Astrocyte (in vitro differentiated cells and primary cell): ENCODE measurements around the gene RIT1. TPM values are rescaled to one million over a fixed set of nuclear protein-coding genes. Genes with fewer than 3 reads are reported as not detected.

Experiments
- DNase-seq: peaks from one replicate; pipeline ENCODE4 v3.0.0-alpha.2; 2010; ENCODE audit warnings: low read depth
- FAIRE-seq: peaks from 2 replicates; lab custom pipeline; 2011; peaks lifted over from hg19 to GRCh38; lab: Jason Lieb, UNC
- H2AFZ ChIP-seq: 2 replicates; pipeline ENCODE4 v1.6.0; 2012; ENCODE audit warnings: low read depth, low read length, inconsistent platforms
- H3K27ac ChIP-seq: 2 replicates; pipeline ENCODE4 v1.5.1; 2011; ENCODE audit warnings: low read depth, low read length, inconsistent platforms
- H3K27me3 ChIP-seq: 2 replicates; pipeline ENCODE4 v1.6.0; 2011; ENCODE audit warnings: low read length, inconsistent platforms; ENCODE audit not compliant: insufficient read depth
- H3K36me3 ChIP-seq: 2 replicates; pipeline ENCODE4 v1.5.1; 2011; ENCODE audit warnings: low read length, inconsistent platforms; ENCODE audit not compliant: insufficient read depth
- H3K4me1 ChIP-seq: 2 replicates; pipeline ENCODE4 v1.5.1; 2011; ENCODE audit warnings: low read length, inconsistent platforms; ENCODE audit not compliant: insufficient read depth
- H3K4me2 ChIP-seq: 2 replicates; pipeline ENCODE4 v1.6.0; 2012; ENCODE audit warnings: low read length, inconsistent platforms
- H3K4me3 ChIP-seq: 2 replicates; pipeline ENCODE4 v1.5.1; 2011; ENCODE audit warnings: low read depth, mild to moderate bottlenecking, low read length, inconsistent platforms; ENCODE audit not compliant: insufficient read depth
- H3K79me2 ChIP-seq: 2 replicates; pipeline ENCODE4 v1.6.0; 2012; ENCODE audit warnings: mild to moderate bottlenecking, low read length, inconsistent platforms; ENCODE audit not compliant: insufficient read depth
- H3K9ac ChIP-seq: 2 replicates; pipeline ENCODE4 v1.6.0; 2012; ENCODE audit warnings: mild to moderate bottlenecking, low read length, inconsistent platforms
- H3K9me3 ChIP-seq: 2 replicates; pipeline ENCODE4 v1.5.1; 2012; ENCODE audit warnings: low read depth, mild to moderate bottlenecking, low read length, inconsistent platforms; ENCODE audit not compliant: insufficient read depth
- H4K20me1 ChIP-seq: 2 replicates; pipeline ENCODE4 v1.6.0; 2012; ENCODE audit warnings: low read length, inconsistent platforms; ENCODE audit not compliant: insufficient read depth
- H3K27ac Mint-ChIP-seq: one replicate; pipeline ENCODE4 v1.8.0; 2021; ENCODE audit warnings: mild to moderate bottlenecking, mixed read lengths; ENCODE audit not compliant: unreplicated experiment
- H3K27me3 Mint-ChIP-seq: one replicate; pipeline ENCODE4 v1.8.0; 2021; ENCODE audit warnings: low read depth, mixed read lengths; ENCODE audit not compliant: unreplicated experiment
- H3K36me3 Mint-ChIP-seq: one replicate; pipeline ENCODE4 v1.8.0; 2021; ENCODE audit warnings: low read depth, mixed read lengths; ENCODE audit not compliant: unreplicated experiment
- H3K4me1 Mint-ChIP-seq: one replicate; pipeline ENCODE4 v1.8.0; 2021; ENCODE audit warnings: low read depth, mixed read lengths; ENCODE audit not compliant: unreplicated experiment
- H3K4me3 Mint-ChIP-seq: one replicate; pipeline ENCODE4 v1.8.0; 2021; ENCODE audit warnings: mild to moderate bottlenecking, moderate library complexity, mixed read lengths; ENCODE audit not compliant: unreplicated experiment
- H3K9me3 Mint-ChIP-seq: one replicate; pipeline ENCODE4 v1.8.0; 2021; ENCODE audit warnings: mild to moderate bottlenecking, mixed read lengths; ENCODE audit not compliant: unreplicated experiment
- EZH2 ChIP-seq: IDR thresholded peaks from 2 replicates; pipeline ENCODE4 v1.6.1; 2012; ENCODE audit warnings: mild to moderate bottlenecking, low read length, inconsistent platforms; ENCODE audit not compliant: insufficient read depth
- total RNA-seq: library from RNA; stranded (reverse); gene quantifications from 2 replicates; pipeline ENCODE4 v1.2.1, GENCODE V29; 2021
- TF ChIP-seq, protein P1 (sequence below): IDR thresholded peaks from 2 replicates; pipeline ENCODE4 v1.5.1; 2011; ENCODE audit warnings: low read depth, mild to moderate bottlenecking, inconsistent platforms, low read length, moderate library complexity; ENCODE audit not compliant: insufficient read depth

The RIT1 gene
- total RNA-seq, 1 donor from 2014 or later, result 59.4 TPM

DNA sequence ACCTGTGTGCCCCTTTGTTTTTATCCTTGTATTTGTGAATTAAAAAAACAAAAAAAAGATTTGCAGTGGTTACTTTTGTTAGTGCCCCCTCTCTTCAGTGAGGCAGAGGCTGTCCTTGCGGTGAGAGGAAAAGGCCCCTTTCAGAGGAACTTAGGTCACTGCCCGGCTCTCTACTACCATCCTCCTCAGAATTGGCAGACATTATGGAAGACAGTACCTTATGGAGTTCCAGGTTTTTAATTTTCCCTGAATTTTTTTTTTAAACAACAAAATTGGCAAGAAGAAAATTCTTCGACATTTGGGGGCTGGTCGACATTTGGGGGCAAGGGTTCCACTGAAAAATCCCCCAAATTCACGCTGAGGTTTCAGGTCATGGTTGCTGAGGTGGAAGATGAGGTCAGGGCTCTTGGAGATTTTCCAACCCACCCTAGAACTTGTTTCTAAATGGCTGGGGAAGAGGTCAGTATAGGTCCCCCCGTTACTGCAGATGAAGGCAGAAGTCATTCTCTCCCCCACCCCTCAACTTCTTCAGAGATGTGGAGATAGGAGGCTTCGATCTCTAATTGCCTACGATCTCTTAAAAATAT lies 35.6 kb upstream of the RIT1 start:
- H3K27ac Mint-ChIP-seq, result no peak overlapping the region
- no peak overlapping the region for H3K4me2 ChIP-seq
- FAIRE-seq, result no peak

GRCh38 chr1:155944444-155944799 lies 33.3 kb upstream of the RIT1 start:
- H3K4me3 Mint-ChIP-seq, result no peak overlapping the region
- H3K4me1 Mint-ChIP-seq, result peaks cover 18% of the 10 kb centered on the region
- Histone ChIP-seq H3K9me3 (no peaks in the 10 kb centered on the region), H3K36me3 (peaks cover 29% of the 10 kb centered on the region), H4K20me1 (peaks cover 19% of the 10 kb centered on the region), H3K27ac (no peak overlapping the region), H3K4me3 (no peak overlapping the region), H3K9ac (no peak overlapping the region), H3K79me2 (no peaks in the 10 kb centered on the region), H2AFZ (no peak overlapping the region), H3K4me1 (peaks cover 22% of the 10 kb centered on the region), H3K27me3 (no peaks in the 10 kb centered on the region), H3K4me2 (no peak overlapping the region)
- H3K9me3 Mint-ChIP-seq, result no peaks in the 10 kb centered on the region
- DNase-seq, result no peak
- TF ChIP-seq, protein P1, sequence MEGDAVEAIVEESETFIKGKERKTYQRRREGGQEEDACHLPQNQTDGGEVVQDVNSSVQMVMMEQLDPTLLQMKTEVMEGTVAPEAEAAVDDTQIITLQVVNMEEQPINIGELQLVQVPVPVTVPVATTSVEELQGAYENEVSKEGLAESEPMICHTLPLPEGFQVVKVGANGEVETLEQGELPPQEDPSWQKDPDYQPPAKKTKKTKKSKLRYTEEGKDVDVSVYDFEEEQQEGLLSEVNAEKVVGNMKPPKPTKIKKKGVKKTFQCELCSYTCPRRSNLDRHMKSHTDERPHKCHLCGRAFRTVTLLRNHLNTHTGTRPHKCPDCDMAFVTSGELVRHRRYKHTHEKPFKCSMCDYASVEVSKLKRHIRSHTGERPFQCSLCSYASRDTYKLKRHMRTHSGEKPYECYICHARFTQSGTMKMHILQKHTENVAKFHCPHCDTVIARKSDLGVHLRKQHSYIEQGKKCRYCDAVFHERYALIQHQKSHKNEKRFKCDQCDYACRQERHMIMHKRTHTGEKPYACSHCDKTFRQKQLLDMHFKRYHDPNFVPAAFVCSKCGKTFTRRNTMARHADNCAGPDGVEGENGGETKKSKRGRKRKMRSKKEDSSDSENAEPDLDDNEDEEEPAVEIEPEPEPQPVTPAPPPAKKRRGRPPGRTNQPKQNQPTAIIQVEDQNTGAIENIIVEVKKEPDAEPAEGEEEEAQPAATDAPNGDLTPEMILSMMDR, result no peak
- TF ChIP-seq EZH2, result no peak
- no peak for FAIRE-seq
- H3K27me3 Mint-ChIP-seq, result no peaks in the 10 kb centered on the region
- H3K36me3 Mint-ChIP-seq, result peaks cover 11% of the 10 kb centered on the region
- no peak overlapping the region for H3K27ac Mint-ChIP-seq

More for the DNA sequence above, 35.6 kb upstream of the RIT1 start:
- Mint-ChIP-seq H3K4me3 (no peak overlapping the region), H3K9me3 (no peaks in the 10 kb centered on the region), H3K27me3 (no peaks in the 10 kb centered on the region), H3K36me3 (peaks cover 17% of the 10 kb centered on the region), H3K4me1 (peaks cover 8% of the 10 kb centered on the region)
- peaks cover 36% of the 10 kb centered on the region for H4K20me1 ChIP-seq
- H2AFZ ChIP-seq, result no peak overlapping the region
- H3K36me3 ChIP-seq, result peaks cover 44% of the 10 kb centered on the region
- no peak for DNase-seq
- H3K79me2 ChIP-seq, result no peaks in the 10 kb centered on the region
- H3K4me3 ChIP-seq, result no peak overlapping the region
- no peaks in the 10 kb centered on the region for H3K9me3 ChIP-seq
- H3K4me1 ChIP-seq, result peaks cover 3% of the 10 kb centered on the region
- H3K27ac ChIP-seq, result no peak overlapping the region
- no peaks in the 10 kb centered on the region for H3K27me3 ChIP-seq
- TF ChIP-seq, protein P1, result no peak
- no peak for TF ChIP-seq EZH2
- no peak overlapping the region for H3K9ac ChIP-seq

DNA sequence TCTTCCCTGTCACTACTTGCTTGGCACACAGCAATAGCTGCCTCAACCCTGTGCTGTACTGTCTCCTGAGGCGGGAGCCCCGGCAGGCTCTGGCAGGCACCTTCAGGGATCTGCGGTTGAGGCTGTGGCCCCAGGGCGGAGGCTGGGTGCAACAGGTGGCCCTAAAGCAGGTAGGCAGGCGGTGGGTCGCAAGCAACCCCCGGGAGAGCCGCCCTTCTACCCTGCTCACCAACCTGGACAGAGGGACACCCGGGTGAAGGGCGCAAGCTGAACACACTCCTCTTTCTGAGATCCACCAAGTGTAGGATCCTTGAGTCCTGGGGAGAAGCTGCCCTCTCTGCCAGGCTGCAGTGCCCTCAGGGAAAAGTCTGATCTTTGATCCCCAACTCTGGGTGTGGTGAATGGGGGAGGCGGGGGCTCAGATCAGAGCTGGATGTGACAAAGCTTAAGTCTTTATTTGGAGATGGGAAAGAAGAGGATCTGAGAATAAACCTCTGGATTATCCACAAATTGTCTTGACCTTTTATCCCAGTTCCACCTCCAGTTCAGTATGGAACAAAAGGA lies 31.5 kb upstream of the RIT1 start:
- Histone ChIP-seq H3K27ac (no peak overlapping the region), H3K27me3 (no peaks in the 10 kb centered on the region), H3K4me3 (no peak overlapping the region), H4K20me1 (peaks cover 16% of the 10 kb centered on the region), H2AFZ (no peak overlapping the region), H3K9ac (no peak overlapping the region), H3K79me2 (no peaks in the 10 kb centered on the region), H3K4me2 (no peak overlapping the region), H3K4me1 (peaks cover 28% of the 10 kb centered on the region), H3K9me3 (no peaks in the 10 kb centered on the region), H3K36me3 (peaks cover 21% of the 10 kb centered on the region)
- no peak overlapping the region for H3K4me3 Mint-ChIP-seq
- FAIRE-seq (no peak), DNase-seq (no peak)
- no peaks in the 10 kb centered on the region for H3K27me3 Mint-ChIP-seq
- no peak overlapping the region for H3K27ac Mint-ChIP-seq
- TF ChIP-seq, protein P1, result no peak
- TF ChIP-seq EZH2, result no peak
- H3K4me1 Mint-ChIP-seq, result peaks cover 18% of the 10 kb centered on the region
- peaks cover 11% of the 10 kb centered on the region for H3K36me3 Mint-ChIP-seq
- H3K9me3 Mint-ChIP-seq, result no peaks in the 10 kb centered on the region
